Erythroblast (primary cell): ENCODE results near the gene GPI.

ENCODE experiments used
- DNase-seq, 2 experiments: peaks; one replicate each; lab custom pipeline; 2025; lab: John Stamatoyannopoulos, UW
- GATA1 ChIP-seq: IDR thresholded peaks from 2 replicates; pipeline ENCODE4 v1.6.1; 2011; ENCODE audit warnings: low read depth, mild to moderate bottlenecking, control low read depth, low read length, moderate library complexity
- POLR2A ChIP-seq: IDR thresholded peaks from 2 replicates; pipeline ENCODE4 v1.6.1; 2011; ENCODE audit warnings: mild to moderate bottlenecking, low read length

GPI gene

DNA sequence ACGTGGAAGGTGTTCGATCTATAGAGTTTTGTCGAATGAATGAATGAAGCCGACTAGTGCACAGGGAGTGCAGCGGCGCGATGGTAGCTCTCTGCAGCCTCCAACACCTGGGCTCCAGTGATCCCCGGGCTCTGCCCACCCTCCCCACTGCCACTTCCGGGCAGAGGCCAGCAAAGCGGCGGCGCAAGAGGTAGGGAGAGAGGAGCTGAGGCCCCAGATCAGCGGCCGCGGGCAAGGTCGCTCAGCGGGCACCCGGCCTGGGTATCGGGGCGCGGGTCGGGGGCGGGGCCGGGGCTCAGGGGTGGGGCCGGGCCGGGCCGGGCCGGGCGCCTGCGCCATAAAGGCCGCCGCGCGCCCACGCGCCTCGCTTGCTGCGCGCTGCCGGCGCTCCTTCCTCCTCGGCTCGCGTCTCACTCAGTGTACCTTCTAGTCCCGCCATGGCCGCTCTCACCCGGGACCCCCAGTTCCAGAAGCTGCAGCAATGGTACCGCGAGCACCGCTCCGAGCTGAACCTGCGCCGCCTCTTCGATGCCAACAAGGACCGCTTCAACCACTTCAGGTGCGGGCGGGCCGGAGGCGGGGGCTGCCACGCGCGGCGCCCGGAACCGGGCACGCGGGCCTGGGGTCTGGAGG, at the start of gene GPI:
GPI (plus strand) TSS at position 367 of the 633 bp plus-strand sequence; CDS start at position 438, 71 bp downstream.
- peak; percentile 56 to 57 for DNase-seq
- TF ChIP-seq POLR2A: no peak
- no peak for TF ChIP-seq GATA1

DNA sequence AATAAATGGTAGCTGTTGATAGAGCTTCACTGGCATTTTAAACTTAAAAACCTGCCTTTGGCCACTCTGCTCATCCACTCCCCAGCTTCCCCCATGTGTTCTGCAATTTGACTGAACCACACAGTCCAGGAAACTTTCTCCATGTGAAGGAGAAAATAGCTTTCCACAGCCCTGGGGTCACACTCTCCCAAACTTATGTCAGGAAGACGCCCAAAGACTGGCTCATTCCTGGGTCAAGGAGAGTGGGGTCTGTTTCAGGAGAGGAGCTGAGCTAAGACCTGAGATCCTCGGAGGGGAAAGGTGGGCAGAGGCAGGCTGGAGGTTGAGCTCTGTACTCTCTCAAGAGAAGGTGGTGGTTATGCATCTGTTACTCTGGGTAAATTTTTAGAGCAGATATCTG, 48.7 kb upstream of the GPI start:
- DNase-seq: no peak
- TF ChIP-seq GATA1 (no peak), POLR2A (no peak)

DNA sequence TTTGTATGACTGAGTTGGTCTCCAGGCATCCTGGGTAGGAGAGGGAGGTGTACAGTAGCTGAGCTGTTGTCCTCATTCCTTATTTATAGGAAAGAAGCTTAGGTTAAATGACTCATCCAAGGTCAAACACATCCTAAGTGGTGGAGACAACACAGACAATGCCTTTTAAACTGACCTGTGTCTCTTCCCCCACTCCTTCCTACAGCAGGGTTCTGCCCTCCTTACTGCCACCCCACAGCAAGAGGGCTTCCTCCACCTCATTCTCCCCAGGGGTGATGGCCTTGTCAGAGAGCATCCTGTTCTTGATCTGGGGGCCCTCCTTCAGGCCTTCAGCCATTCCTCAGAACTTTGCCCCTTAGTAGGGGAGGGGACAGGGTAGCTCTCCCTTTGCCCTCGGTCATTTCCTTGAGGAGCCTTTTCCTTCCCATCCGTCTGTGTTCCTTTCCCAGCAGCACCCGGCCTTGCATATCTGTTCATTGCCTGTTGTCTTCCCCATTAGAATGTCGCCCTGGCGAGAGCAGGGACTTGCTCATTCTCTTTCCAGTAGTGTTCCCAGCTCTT, 48.2 kb upstream of the GPI start:
- TF ChIP-seq POLR2A (no peak), GATA1 (no peak)
- DNase-seq: no peak

- no peak for TF ChIP-seq POLR2A
- no peak for TF ChIP-seq GATA1
- peak; percentile 15 to 69 for DNase-seq
Measured at GRCh38 chr19:34317311-34317927, 47.6 kb upstream of the GPI start.

DNA sequence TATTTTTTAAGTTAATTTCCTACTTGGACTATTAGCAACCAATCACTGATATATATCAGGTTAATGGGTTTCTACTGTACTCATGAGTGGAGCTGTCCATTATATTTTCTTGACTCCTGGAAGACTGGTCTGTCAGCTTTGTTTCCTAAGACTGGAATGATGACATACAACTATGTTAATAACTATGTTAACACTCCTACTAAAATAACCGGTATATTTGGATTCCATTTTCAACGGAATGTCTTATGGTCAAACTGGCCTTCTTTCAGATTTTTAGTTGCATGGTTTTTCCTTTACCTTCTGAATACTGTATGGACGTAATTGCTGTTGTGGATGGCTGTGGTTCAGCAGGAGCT, 45.8 kb upstream of the GPI start:
- DNase-seq: no peak
- no peak for TF ChIP-seq POLR2A
- no peak for TF ChIP-seq GATA1

- no peak for DNase-seq
Measured at GRCh38 chr19:34319785-34320184, 45.2 kb upstream of the GPI start.

GRCh38 chr19:34320277-34320676, 44.7 kb upstream of the GPI start:
- TF ChIP-seq POLR2A: no peak
- no peak for TF ChIP-seq GATA1
- DNase-seq: no peak

More at GRCh38 chr19:34319785-34320184, 45.2 kb upstream of the GPI start:
- TF ChIP-seq POLR2A: no peak
- TF ChIP-seq GATA1: no peak

DNA sequence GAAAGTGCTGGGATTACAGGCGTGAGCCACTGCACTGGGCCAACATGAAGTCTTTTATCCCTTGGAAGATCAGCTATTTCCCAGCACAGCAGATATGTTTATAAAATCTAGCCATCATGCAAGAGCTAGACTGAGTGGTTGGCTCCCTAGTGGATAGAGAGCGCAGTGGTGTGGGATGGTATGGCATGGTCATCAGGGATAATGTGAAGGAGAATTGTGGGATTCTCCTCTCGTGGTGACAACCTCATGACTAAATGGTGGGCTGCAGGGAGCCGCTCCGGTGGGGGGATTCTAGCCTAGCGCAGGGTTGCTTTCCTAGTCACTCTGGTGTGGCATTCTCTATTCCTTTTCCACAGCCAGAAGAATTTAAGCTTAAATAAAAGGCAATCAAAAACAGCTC, 43.3 kb upstream of the GPI start:
- no peak for DNase-seq
- TF ChIP-seq GATA1 (no peak), POLR2A (no peak)

- no peak for TF ChIP-seq POLR2A
- no peak for TF ChIP-seq GATA1
- no peak for DNase-seq
Measured at GRCh38 chr19:34323433-34324204, 41.4 kb upstream of the GPI start.

- TF ChIP-seq POLR2A (no peak), GATA1 (no peak)
- no peak for DNase-seq
Measured at GRCh38 chr19:34324320-34324719, 40.7 kb upstream of the GPI start.

GRCh38 chr19:34325181-34325580, 39.8 kb upstream of the GPI start:
- DNase-seq: no peak
- TF ChIP-seq GATA1: no peak
- TF ChIP-seq POLR2A: no peak

DNA sequence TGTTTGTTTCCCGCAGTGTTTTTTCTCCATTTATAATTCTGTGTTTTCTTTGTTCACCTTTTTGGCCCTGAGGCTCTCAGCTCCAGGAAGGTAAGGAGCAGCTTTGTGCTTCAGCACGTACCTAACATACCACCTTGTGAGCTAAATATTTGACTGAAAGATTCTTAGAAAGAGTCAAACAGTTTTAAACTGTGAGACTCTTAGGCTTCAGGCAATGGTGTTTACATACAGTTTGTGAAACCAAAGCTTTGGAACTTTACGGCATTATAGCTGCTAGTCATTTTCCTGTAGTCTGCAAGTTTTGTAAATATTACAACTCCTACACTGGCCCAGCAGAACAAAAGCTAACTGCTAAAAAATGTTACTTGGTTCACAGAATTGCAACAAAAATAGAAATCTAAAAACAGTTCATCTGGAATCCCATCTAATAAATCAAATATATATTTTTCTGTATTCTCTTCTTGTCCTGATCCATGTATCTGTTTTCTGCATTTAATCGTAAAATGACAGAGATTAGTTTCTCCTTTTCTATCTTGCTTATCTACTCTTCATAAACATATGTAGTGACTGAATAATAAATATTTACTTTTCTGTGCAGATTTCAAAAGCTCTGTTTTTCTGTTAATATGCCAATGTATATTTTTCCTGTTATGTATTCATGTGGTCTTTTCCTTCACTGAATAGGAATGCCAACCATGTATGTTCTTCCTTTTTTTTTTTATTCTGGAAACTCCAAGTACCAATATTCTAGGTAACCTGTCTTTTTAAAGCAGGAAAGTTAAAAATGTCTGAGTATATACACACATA, 38.8 kb upstream of the GPI start:
- no peak for DNase-seq
- no peak for TF ChIP-seq POLR2A
- no peak for TF ChIP-seq GATA1

DNA sequence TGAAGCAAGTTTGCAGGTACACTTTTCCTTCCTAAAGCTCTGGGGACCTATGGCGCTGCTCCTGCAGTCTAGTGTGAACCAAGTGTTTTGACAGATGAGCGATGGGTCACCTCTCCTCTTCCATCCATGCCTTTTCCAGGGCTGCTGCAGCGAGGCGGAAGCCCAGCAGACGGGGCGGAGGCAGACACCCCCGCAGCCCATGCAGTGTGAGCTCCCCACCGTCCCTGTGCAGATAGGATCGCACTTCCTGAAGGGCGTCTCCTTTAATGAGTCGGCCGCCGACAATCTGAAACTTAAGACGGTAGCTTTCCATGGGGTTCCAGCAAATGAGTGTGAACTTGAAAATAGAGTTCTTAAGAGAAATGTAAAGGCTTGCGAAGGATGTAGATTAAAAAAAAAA, 37.1 kb upstream of the GPI start:
- TF ChIP-seq GATA1 (no peak), POLR2A (no peak)
- DNase-seq: no peak

- TF ChIP-seq GATA1: no peak
- no peak for TF ChIP-seq POLR2A
- no peak for DNase-seq
Measured at GRCh38 chr19:34328982-34329381, 36.0 kb upstream of the GPI start.
